ENCODE results near the gene ATP5F1E. TPM values are rescaled to one million over a fixed set of nuclear protein-coding genes. Genes with fewer than 3 reads are reported as not detected.

Gene ATP5F1E
- total RNA-seq, 1 donor from 2014 or later, result 94.4 TPM

DNA sequence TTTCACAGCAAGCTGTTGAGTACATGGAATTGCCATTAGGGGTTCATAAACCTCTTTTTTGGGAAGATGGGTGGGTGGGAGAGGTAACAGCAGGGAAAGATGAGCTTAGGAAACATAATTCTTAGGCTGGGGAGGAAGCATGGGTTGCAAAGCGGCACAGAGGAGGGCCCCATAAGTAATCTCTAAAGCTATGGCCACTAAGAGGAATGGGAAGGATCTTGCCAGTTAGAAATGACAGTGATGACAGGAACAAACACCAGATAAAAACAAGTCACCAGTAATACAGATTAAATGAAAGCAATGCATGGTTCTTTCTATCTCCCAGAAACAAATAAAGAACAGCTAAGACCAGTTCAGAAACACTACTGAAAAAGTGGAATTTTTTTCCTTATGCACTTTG is 41.4 kb upstream of the ATP5F1E start:
- Histone ChIP-seq H3K4me1 (ENCODE audit: insufficient read depth, low read length) (no peaks in the 10 kb centered on the region), H3K9me3 (ENCODE audit: insufficient read depth, low read depth, low read length) (no peaks in the 10 kb centered on the region), H3K4me3 (ENCODE audit: insufficient read depth, low read depth, low read length) (no peak overlapping the region), H3K4me2 (ENCODE audit: low read length) (no peak overlapping the region), H3K9ac (ENCODE audit: low read length) (no peak overlapping the region), H2AFZ (ENCODE audit: low read depth, low read length) (no peak overlapping the region), H4K20me1 (ENCODE audit: insufficient read depth, low read length) (no peaks in the 10 kb centered on the region), H3K36me3 (ENCODE audit: insufficient read depth, low read length) (no peaks in the 10 kb centered on the region), H3K79me2 (ENCODE audit: insufficient read depth, low read length) (no peaks in the 10 kb centered on the region), H3K27ac (ENCODE audit: low read depth, low read length) (no peak overlapping the region), H3K27me3 (ENCODE audit: insufficient read depth, low read length) (peaks cover 30% of the 10 kb centered on the region)
- no peaks in the 10 kb centered on the region for H3K36me3 Mint-ChIP-seq (ENCODE audit: low read depth, unreplicated experiment)
- TF ChIP-seq CTCF (IDR thresholded peaks at IDR 0.05; ENCODE audit: insufficient read depth, low read depth, low read length) (no peak), EZH2 (IDR thresholded peaks at IDR 0.05; ENCODE audit: insufficient read depth, low read length) (no peak)
- H3K27me3 Mint-ChIP-seq (ENCODE audit: low read depth, unreplicated experiment), result peaks cover 44% of the 10 kb centered on the region
- no peak for FAIRE-seq
- H3K4me1 Mint-ChIP-seq (ENCODE audit: low read depth, unreplicated experiment), result peaks cover 2% of the 10 kb centered on the region
- H3K4me3 Mint-ChIP-seq (ENCODE audit: unreplicated experiment), result no peak overlapping the region
- peaks cover 3% of the 10 kb centered on the region for H3K9me3 Mint-ChIP-seq (ENCODE audit: unreplicated experiment)
- DNase-seq (ENCODE audit: low read depth), result no peak
- H3K27ac Mint-ChIP-seq (ENCODE audit: unreplicated experiment), result no peak overlapping the region

DNA sequence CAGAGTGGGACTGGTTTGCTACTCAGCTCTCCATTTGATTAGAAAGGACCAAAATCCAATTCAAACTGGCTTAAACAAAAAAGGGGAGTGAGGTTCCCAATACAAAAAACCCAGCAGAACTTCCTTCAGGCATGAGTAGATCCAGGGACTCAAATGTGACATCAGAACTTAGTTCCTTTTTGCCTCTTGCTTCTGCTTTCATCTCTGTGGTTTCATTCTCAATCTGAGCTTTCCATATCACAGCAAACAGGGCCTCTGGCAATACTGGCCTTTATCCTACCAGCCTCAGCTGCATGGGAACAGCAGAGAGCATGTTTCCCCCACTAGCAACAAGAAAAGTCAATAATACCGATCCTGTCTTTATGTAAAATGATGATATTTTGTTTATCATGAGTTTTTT is 39.1 kb upstream of the ATP5F1E start:
- Histone ChIP-seq H3K4me3 (ENCODE audit: insufficient read depth, low read depth, low read length) (no peak overlapping the region), H3K9ac (ENCODE audit: low read length) (no peak overlapping the region), H3K79me2 (ENCODE audit: insufficient read depth, low read length) (no peaks in the 10 kb centered on the region), H3K36me3 (ENCODE audit: insufficient read depth, low read length) (no peaks in the 10 kb centered on the region), H3K27ac (ENCODE audit: low read depth, low read length) (no peak overlapping the region), H3K9me3 (ENCODE audit: insufficient read depth, low read depth, low read length) (no peaks in the 10 kb centered on the region), H4K20me1 (ENCODE audit: insufficient read depth, low read length) (no peaks in the 10 kb centered on the region), H3K4me1 (ENCODE audit: insufficient read depth, low read length) (no peaks in the 10 kb centered on the region), H3K27me3 (ENCODE audit: insufficient read depth, low read length) (peaks cover 26% of the 10 kb centered on the region), H2AFZ (ENCODE audit: low read depth, low read length) (no peak overlapping the region), H3K4me2 (ENCODE audit: low read length) (no peak overlapping the region)
- TF ChIP-seq CTCF (IDR thresholded peaks at IDR 0.05; ENCODE audit: insufficient read depth, low read depth, low read length) (no peak), EZH2 (IDR thresholded peaks at IDR 0.05; ENCODE audit: insufficient read depth, low read length) (no peak)
- peaks cover 2% of the 10 kb centered on the region for H3K4me1 Mint-ChIP-seq (ENCODE audit: low read depth, unreplicated experiment)
- H3K9me3 Mint-ChIP-seq (ENCODE audit: unreplicated experiment), result peaks cover 3% of the 10 kb centered on the region
- no peak overlapping the region for H3K4me3 Mint-ChIP-seq (ENCODE audit: unreplicated experiment)
- H3K36me3 Mint-ChIP-seq (ENCODE audit: low read depth, unreplicated experiment), result no peaks in the 10 kb centered on the region
- peaks cover 36% of the 10 kb centered on the region for H3K27me3 Mint-ChIP-seq (ENCODE audit: low read depth, unreplicated experiment)
- DNase-seq (ENCODE audit: low read depth) (no peak), FAIRE-seq (no peak)
- no peak overlapping the region for H3K27ac Mint-ChIP-seq (ENCODE audit: unreplicated experiment)

DNA sequence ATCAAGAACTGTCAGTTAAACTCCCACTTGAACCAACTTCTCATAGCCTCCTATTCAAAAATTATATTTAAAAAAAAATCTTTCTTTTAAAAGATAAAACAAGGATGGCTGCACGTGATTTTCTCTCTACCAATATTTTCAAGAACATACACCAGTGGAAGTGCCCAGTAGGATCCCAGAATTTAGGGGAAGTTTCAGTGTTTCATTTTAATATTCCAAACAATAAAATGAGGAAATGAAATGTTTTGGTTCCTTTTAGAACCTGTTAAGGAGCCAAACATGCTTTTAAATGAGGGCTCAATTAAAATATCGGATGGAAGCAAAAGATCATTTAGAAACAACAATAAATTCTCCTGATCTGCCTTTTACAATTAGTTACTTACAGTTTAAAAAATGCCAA is 36.9 kb upstream of the ATP5F1E start:
- H3K4me1 ChIP-seq (ENCODE audit: insufficient read depth, low read length), result peaks cover 5% of the 10 kb centered on the region
- peaks cover 3% of the 10 kb centered on the region for H3K9me3 Mint-ChIP-seq (ENCODE audit: unreplicated experiment)
- TF ChIP-seq EZH2 (IDR thresholded peaks at IDR 0.05; ENCODE audit: insufficient read depth, low read length) (no peak), CTCF (IDR thresholded peaks at IDR 0.05; ENCODE audit: insufficient read depth, low read depth, low read length) (no peak)
- no peaks in the 10 kb centered on the region for H4K20me1 ChIP-seq (ENCODE audit: insufficient read depth, low read length)
- H3K4me3 ChIP-seq (ENCODE audit: insufficient read depth, low read depth, low read length), result no peak overlapping the region
- H3K4me3 Mint-ChIP-seq (ENCODE audit: unreplicated experiment), result no peak overlapping the region
- no peaks in the 10 kb centered on the region for H3K79me2 ChIP-seq (ENCODE audit: insufficient read depth, low read length)
- no peak for FAIRE-seq
- no peak overlapping the region for H3K27ac ChIP-seq (ENCODE audit: low read depth, low read length)
- H3K9me3 ChIP-seq (ENCODE audit: insufficient read depth, low read depth, low read length), result no peaks in the 10 kb centered on the region
- peaks cover 22% of the 10 kb centered on the region for H3K27me3 Mint-ChIP-seq (ENCODE audit: low read depth, unreplicated experiment)
- no peak overlapping the region for H3K9ac ChIP-seq (ENCODE audit: low read length)
- peaks cover 2% of the 10 kb centered on the region for H3K4me1 Mint-ChIP-seq (ENCODE audit: low read depth, unreplicated experiment)
- H3K27ac Mint-ChIP-seq (ENCODE audit: unreplicated experiment), result no peak overlapping the region
- no peak overlapping the region for H2AFZ ChIP-seq (ENCODE audit: low read depth, low read length)
- no peaks in the 10 kb centered on the region for H3K36me3 ChIP-seq (ENCODE audit: insufficient read depth, low read length)
- H3K36me3 Mint-ChIP-seq (ENCODE audit: low read depth, unreplicated experiment), result no peaks in the 10 kb centered on the region
- H3K4me2 ChIP-seq (ENCODE audit: low read length), result no peak overlapping the region
- no peak for DNase-seq (ENCODE audit: low read depth)
- H3K27me3 ChIP-seq (ENCODE audit: insufficient read depth, low read length), result peaks cover 15% of the 10 kb centered on the region

All from astrocyte (in vitro differentiated cells and primary cell).